Measurements from ENCODE around the gene AARS1.
"Not testable (repeated sequence)": the region's sequence is repeated elsewhere in the genome, so short reads cannot be mapped to it uniquely, and the experiment has no call there.

DNA sequence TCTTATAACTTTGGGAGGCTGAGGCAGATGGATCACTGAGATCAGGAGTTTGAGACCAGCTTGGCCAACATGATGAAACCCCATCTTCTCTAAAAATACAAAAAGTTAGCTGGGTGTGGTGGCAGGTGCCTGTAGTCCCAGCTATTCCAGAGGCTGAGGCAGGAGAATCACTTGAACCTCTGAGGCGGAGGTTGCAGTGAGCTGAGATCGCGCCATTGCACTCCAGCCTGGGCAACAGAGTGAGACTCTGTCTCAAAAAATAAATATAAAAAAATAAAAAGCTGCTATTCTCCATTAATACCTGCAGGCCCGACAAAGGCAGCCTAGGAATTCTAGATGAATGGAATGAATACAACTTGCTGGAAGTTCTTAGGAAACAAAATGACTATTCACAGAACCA lies 39.6 kb downstream of the AARS1 start:
- not testable (repeated sequence) for TF ChIP-seq YY1 (IDR thresholded peaks at IDR 0.05; ENCODE audit: insufficient read depth, insufficient read length); SUZ12 (IDR thresholded peaks at IDR 0.05; ENCODE audit: extremely low read depth, insufficient read depth, insufficient read length); ZNF274 (IDR thresholded peaks at IDR 0.05; ENCODE audit: low read depth, low read length)

Data from NT2/D1 (cell line).